GM12872 (cell line): Measurements from ENCODE around the gene MICU2.

Experiments used
- CTCF ChIP-seq: IDR thresholded peaks from 3 replicates; pipeline ENCODE4 v1.5.1; 2011; ENCODE audit warnings: low read depth, mild to moderate bottlenecking, low read length, moderate library complexity; ENCODE audit not compliant: insufficient read depth

The MICU2 gene

DNA sequence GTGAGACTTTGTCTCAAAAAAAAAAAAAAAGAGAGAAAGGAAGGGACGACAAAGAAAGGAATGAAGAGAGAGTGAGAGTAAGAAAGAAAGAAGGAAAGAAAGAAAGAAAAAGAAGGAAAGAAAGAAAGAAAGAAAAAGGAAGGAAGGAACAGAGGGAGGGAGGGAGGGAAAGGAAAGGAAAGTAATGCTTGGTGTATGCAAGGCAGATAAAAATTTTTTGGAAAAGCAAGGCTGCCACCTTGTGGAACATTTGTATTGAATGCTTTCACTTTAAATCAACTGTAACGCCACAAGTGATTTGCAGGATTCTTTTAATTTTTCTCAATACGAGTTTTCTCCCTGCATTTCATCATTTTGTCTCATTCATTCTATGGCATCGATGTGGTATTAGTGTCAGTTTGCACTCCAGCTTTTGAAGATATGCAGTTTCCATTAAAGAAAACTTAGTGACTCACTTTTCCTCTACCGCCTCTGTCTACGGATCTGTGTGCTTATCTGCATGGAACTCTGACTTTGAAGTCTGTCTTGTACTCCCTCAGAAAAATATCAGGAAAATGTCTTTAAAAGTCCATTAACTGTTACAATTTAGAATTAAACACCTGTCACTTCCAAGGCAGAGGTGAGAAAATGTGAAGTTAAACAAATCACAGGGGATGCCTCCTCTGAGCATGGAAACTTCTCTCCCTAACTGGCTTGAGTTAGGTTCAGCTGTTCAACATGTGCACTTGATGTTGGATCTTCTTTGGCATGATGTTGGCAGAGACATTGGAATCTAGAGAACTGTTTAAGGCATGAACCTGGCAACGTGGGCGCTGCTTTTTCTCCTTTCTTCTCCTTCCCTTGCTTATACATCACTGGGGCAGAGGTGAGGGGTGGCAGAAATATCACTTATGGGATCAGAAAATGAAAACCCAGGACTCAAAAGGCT, 124.8 kb downstream of the MICU2 start:
- TF ChIP-seq CTCF: peak; percentile 51

DNA sequence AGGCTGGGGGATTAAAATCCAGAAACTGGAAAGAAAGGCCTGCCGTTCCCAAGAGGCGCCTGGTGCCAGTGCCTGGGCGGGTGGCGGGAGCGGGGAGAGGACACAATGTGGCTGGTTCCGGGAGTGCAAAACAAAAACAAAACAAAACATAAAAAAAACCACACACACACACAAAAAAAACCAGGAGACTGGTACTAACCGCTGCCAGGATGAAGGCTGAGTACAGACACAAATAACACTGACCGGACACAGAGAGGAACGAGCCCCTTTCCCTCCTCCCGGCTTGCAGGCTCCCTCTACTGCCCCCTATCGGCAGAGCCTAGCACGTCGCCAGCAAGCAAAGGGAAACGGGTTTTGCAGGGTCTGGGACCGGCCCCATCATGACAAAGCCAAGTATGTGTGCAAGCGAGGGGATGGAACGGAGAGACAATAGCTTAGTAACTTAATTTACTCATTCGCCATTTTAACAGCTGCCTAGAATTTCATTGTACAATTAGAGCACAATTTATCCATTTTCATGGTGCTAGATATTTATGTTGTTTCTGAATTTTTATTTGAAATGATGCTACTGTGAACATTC, 127.0 kb downstream of the MICU2 start:
- peak; percentile 98 for TF ChIP-seq CTCF

GRCh38 chr13:21475115-21475514, 128.9 kb downstream of the MICU2 start:
- no peak for TF ChIP-seq CTCF

DNA sequence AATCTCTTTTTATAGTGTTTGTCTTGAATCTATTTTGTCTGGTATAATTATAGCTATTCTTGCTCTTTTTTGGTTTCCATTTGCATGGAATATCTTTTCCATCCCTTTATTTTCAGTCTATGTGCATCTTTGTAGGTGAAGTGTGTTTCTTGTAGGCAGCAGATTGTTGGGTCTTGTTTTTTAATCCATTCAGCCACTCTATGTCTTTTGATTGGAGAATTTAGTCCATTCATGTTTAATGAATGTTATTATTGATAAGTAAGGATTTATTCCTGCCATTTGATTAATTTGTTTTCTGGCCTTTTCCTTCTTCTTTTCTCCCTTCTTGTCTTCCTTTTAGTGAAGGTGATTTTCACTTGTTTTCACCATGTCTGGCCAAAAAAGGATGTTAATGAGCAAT, 133.2 kb downstream of the MICU2 start:
- TF ChIP-seq CTCF: no peak

- no peak for TF ChIP-seq CTCF
Measured at GRCh38 chr13:21466527-21466926, 137.4 kb downstream of the MICU2 start.

DNA sequence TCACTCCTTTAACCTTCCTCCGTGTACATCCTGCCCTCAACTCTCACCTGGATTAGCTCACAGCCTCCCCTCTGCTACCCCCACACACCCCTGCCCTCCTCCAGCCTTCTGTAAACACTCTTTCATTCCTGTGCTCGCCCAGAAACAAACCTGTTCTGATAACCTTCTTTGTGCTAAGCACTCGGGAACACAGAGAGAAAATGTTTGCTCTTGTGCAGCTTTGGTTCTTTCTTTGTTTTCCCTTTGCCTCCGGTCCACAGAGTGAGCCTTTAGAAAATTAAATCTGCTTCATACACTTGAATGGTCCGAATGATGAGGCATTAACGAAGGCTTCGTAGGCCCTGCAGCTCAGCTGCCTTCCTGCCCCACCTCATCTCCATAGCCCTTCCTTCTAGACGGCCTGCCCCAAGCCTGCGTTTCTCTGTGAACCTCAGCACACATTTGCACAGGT, 138.2 kb downstream of the MICU2 start:
- no peak for TF ChIP-seq CTCF

DNA sequence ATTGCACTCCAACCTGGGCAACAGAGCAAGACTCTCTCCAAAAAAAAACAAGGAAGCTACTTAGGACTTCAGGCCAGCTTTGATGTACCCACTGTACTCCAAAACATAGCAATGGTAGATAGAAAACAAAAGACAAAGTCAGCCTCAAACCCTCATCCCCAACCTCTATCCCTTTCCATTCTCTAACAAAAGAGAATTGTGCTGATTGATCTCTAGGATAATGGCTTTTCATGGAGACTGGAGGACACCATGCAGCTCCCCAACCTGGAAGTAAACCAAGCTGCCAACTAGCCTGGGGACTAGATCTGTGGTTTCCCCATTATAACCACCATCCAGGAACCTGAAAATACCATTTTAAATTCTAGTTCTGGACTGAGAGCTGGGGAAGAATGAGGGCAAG, 140.5 kb downstream of the MICU2 start:
- TF ChIP-seq CTCF: no peak
